HepG2 (cell line): ENCODE results near the gene GLRX2. TPM values are rescaled to one million over a fixed set of nuclear protein-coding genes. Genes with fewer than 3 reads are reported as not detected.

ENCODE experiments used
- ARHGAP35 ChIP-seq: sonication (generic); formaldehyde crosslinking; IDR thresholded peaks from 2 replicates; pipeline ENCODE4 v1.9.0; 2022; ENCODE audit warnings: mild to moderate bottlenecking, inconsistent platforms, moderate library complexity, missing genetic modification reagents, borderline replicate concordance
- CREM ChIP-seq, 2 experiments: sonication (generic) in 1 of 2; formaldehyde crosslinking in 1 of 2; IDR thresholded peaks; 2 replicates each; pipeline versions ENCODE4 v1.4.0 to v1.6.1; 2016 to 2020; ENCODE audit warnings: antibody characterized with exemption in 1 of 2, mild to moderate bottlenecking in 1 of 2, missing genetic modification reagents in 1 of 2
- ELF4 ChIP-seq: sonication (generic); formaldehyde crosslinking; IDR thresholded peaks from 2 replicates; pipeline ENCODE4 v1.5.0; 2020; ENCODE audit warnings: missing genetic modification reagents, mild to moderate bottlenecking, moderate library complexity, borderline replicate concordance
- ETV6 ChIP-seq: sonication (generic); formaldehyde crosslinking; conservative IDR thresholded peaks from 2 replicates; pipeline ENCODE4 v1.4.0; 2020; ENCODE audit warnings: missing genetic modification reagents
- FOXO1 ChIP-seq: sonication (generic); formaldehyde crosslinking; IDR thresholded peaks from 2 replicates; pipeline ENCODE4 v1.4.0; 2020; ENCODE audit warnings: missing genetic modification reagents
- KDM4B ChIP-seq: sonication (generic); formaldehyde crosslinking; IDR thresholded peaks from 2 replicates; pipeline ENCODE4 v1.4.0; 2020; ENCODE audit warnings: missing genetic modification reagents
- PRPF4 ChIP-seq: fragments of 200-400 bp; formaldehyde crosslinking; IDR thresholded peaks from 2 replicates; pipeline ENCODE4 v1.6.1; 2016; ENCODE audit warnings: low read length, low read depth; ENCODE audit not compliant: poor library complexity, severe bottlenecking
- RBM39 ChIP-seq: fragments of 200-400 bp; formaldehyde crosslinking; IDR thresholded peaks from one replicate; pipeline ENCODE4 v1.6.1; 2018; ENCODE audit warnings: antibody characterized with exemption, mild to moderate bottlenecking, low read depth, low read length; ENCODE audit not compliant: poor library complexity, severe bottlenecking
- SMAD9 ChIP-seq: sonication (generic); formaldehyde crosslinking; IDR thresholded peaks from 2 replicates; pipeline ENCODE4 v1.5.1; 2020; ENCODE audit warnings: mild to moderate bottlenecking, missing genetic modification reagents
- ZBTB8A ChIP-seq: sonication (generic); formaldehyde crosslinking; IDR thresholded peaks from 2 replicates; pipeline ENCODE4 v1.4.0; 2020; ENCODE audit warnings: mild to moderate bottlenecking, low read depth, missing genetic modification reagents, borderline replicate concordance
- ZFP37 ChIP-seq: sonication (generic); formaldehyde crosslinking; IDR thresholded peaks from 2 replicates; pipeline ENCODE4 v1.4.0; 2020; ENCODE audit warnings: missing genetic modification reagents, borderline replicate concordance
- ZNF629 ChIP-seq: sonication (generic); formaldehyde crosslinking; conservative IDR thresholded peaks from 2 replicates; pipeline ENCODE4 v1.5.0; 2020; ENCODE audit warnings: missing genetic modification reagents
- ZNF672 ChIP-seq: sonication (generic); formaldehyde crosslinking; IDR thresholded peaks from 2 replicates; pipeline ENCODE4 v1.8.1; 2022; ENCODE audit warnings: missing genetic modification reagents
- ZNF75D ChIP-seq: sonication (generic); formaldehyde crosslinking; IDR thresholded peaks from 2 replicates; pipeline ENCODE4 v1.8.1; 2023; ENCODE audit warnings: missing genetic modification reagents, mild to moderate bottlenecking, borderline replicate concordance
- ZSCAN29 ChIP-seq: sonication (generic); formaldehyde crosslinking; conservative IDR thresholded peaks from 2 replicates; pipeline ENCODE4 v1.4.0; 2020; ENCODE audit warnings: mild to moderate bottlenecking, missing genetic modification reagents
- polyA plus RNA-seq, 8 experiments: library from polyadenylated mRNA; depleted of rRNA in 3 of 8; stranded (reverse) in 7 of 8; unstranded in 1 of 8; fragments of >200 nt; fragmentation: Illumina TruSeq in 4 of 8; extraction: Trizol in 4 of 8; gene quantifications; 2 replicates each; pipeline versions ENCODE4 v1.2.1 to v1.2.3, GENCODE V29; 2011 to 2016; ENCODE audit warnings: low read depth in 4 of 8, missing spikeins in 1 of 8, mixed read lengths in 1 of 8; ENCODE audit not compliant: insufficient read depth in 1 of 8
- total RNA-seq, 5 experiments: library from RNA; depleted of rRNA; stranded (reverse); fragments of >200 nt; fragmentation: Illumina TruSeq; extraction: Trizol; gene quantifications; 2 replicates each; pipeline ENCODE4 v1.2.3, GENCODE V29; 2016; ENCODE audit warnings: low read depth in 1 of 5
- TF ChIP-seq, protein P1 (sequence below), 2 experiments: sonication (generic) in 1 of 2; formaldehyde crosslinking in 1 of 2; IDR thresholded peaks; 2 replicates each; pipeline versions ENCODE4 v1.5.1 to v1.6.1; 2011 to 2020; ENCODE audit warnings: borderline replicate concordance in 1 of 2, low read depth in 1 of 2, low read length in 1 of 2, mild to moderate bottlenecking in 1 of 2, missing genetic modification reagents in 1 of 2, moderate library complexity in 1 of 2
- TF ChIP-seq, protein P2 (sequence below): sonication (generic); IDR thresholded peaks from 2 replicates; pipeline ENCODE4 v1.6.1; 2016; ENCODE audit warnings: low read depth, borderline replicate concordance
- TF ChIP-seq, protein P3 (sequence below): sonication (generic); formaldehyde crosslinking; IDR thresholded peaks from 2 replicates; pipeline ENCODE4 v1.4.0; 2020; ENCODE audit warnings: mild to moderate bottlenecking, missing genetic modification reagents
- TF ChIP-seq, protein P4 (sequence below): sonication (generic); formaldehyde crosslinking; IDR thresholded peaks from 2 replicates; pipeline ENCODE4 v1.5.0; 2020; ENCODE audit warnings: missing genetic modification reagents
- TF ChIP-seq, protein P5 (sequence below): IDR thresholded peaks from 2 replicates; pipeline ENCODE4 v1.6.1; 2016; ENCODE audit warnings: low read depth, borderline replicate concordance

Gene GLRX2
- total and polyA plus RNA-seq, 2 of the 13 experiments (the other 11 are each of a cell fraction or from before 2014, with no cell fraction given) = 11.9 to 39.0 TPM

DNA sequence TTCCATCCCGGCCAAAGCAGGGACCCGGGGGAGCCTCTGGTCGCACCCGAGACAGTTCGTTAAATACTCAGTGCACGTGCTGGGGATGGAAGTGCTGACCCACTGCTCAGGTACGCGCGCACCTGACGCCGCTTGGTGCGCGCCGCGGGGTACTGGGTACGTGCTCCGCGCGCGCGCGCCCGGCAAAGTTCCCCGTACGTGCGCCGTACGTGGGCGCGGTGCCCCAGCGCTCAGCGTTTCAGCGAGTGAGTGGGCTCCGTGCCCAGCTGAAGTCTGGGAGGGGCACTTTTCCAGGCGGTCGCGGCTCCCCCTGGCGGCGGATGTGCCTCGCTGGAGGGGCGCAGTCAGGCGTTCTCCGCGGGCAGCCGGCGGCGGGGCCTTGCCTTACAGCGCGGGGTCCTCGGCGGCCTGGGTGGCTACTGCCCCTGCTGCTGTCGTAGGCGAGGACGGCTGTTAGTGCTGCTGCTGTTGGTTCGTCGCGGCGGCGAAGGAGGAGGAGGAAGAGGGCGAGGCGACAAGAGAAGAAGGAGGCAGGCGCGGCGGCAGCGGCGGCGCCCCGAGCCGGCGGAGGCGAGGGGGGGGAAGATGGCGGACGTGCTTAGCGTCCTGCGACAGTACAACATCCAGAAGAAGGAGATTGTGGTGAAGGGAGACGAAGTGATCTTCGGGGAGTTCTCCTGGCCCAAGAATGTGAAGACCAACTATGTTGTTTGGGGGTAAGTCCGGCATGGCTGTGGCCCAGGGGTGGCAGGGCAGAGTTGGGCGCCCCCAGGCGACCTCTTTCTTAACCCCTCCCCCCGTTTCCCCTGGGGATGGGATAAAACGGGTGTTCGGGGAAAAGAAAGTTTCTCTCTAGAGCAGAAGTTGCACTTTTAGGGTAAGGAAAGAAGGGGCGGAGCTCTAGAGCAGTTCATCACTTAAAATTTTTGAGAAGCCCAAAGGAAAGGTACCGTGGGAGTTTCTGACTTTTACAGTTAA lies 16.7 kb upstream of the GLRX2 start, which contains the start of gene CDC73 (continued):
- TF ChIP-seq ZSCAN29 (peak; percentile 82), FOXO1 (peak; percentile 54), PRPF4 (no peak), ARHGAP35 (peak; percentile 24), CREM (IDR thresholded peaks at IDR 0.05) (no peak; the same call in 1 of the 2 replicates), CREM (CRISPR knock-in tag; IDR thresholded peaks at IDR 0.05) (0 out of 2 replicates have a peak, but pooled peaks have one; percentile 8), ZNF75D (CRISPR knock-in tag) (no peak), ZNF629 (CRISPR knock-in tag) (0 out of 2 replicates have a peak, but pooled peaks have one; percentile 34), SMAD9 (CRISPR knock-in tag) (no peak), RBM39 (peak; percentile 86), KDM4B (CRISPR knock-in tag) (peak; percentile 92), ELF4 (CRISPR knock-in tag) (peak; percentile 85; the same call in 1 of the 2 replicates), ZNF672 (CRISPR knock-in tag) (no peak; the same call in 1 of the 2 replicates), ZBTB8A (CRISPR knock-in tag) (no peak), ZFP37 (CRISPR knock-in tag) (no peak), ETV6 (CRISPR knock-in tag) (peak; percentile 76; the same call in 1 of the 2 replicates)
- TF ChIP-seq, protein P1, sequence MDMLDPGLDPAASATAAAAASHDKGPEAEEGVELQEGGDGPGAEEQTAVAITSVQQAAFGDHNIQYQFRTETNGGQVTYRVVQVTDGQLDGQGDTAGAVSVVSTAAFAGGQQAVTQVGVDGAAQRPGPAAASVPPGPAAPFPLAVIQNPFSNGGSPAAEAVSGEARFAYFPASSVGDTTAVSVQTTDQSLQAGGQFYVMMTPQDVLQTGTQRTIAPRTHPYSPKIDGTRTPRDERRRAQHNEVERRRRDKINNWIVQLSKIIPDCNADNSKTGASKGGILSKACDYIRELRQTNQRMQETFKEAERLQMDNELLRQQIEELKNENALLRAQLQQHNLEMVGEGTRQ (IDR thresholded peaks at IDR 0.05; ENCODE audit: low read depth, low read length) = 0 out of 2 replicates have a peak, but pooled peaks have one; percentile 10
- TF ChIP-seq, protein P1 (CRISPR knock-in tag; IDR thresholded peaks at IDR 0.05; ENCODE audit: borderline replicate concordance) = peak; percentile 67; the same call in 1 of the 2 replicates
- TF ChIP-seq, protein P2, sequence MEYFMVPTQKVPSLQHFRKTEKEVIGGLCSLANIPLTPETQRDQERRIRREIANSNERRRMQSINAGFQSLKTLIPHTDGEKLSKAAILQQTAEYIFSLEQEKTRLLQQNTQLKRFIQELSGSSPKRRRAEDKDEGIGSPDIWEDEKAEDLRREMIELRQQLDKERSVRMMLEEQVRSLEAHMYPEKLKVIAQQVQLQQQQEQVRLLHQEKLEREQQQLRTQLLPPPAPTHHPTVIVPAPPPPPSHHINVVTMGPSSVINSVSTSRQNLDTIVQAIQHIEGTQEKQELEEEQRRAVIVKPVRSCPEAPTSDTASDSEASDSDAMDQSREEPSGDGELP = peak; percentile 92
- TF ChIP-seq, protein P3, sequence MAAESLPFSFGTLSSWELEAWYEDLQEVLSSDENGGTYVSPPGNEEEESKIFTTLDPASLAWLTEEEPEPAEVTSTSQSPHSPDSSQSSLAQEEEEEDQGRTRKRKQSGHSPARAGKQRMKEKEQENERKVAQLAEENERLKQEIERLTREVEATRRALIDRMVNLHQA (CRISPR knock-in tag) = no peak
- TF ChIP-seq, protein P4, sequence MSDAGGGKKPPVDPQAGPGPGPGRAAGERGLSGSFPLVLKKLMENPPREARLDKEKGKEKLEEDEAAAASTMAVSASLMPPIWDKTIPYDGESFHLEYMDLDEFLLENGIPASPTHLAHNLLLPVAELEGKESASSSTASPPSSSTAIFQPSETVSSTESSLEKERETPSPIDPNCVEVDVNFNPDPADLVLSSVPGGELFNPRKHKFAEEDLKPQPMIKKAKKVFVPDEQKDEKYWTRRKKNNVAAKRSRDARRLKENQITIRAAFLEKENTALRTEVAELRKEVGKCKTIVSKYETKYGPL (CRISPR knock-in tag) = no peak
- TF ChIP-seq, protein P5, sequence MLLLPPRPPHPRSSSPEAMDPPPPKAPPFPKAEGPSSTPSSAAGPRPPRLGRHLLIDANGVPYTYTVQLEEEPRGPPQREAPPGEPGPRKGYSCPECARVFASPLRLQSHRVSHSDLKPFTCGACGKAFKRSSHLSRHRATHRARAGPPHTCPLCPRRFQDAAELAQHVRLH (CRISPR knock-in tag) = peak; percentile 88; the same call in 1 of the 2 replicates
